HG02759 (cell line): ENCODE results near the gene UBE2E3.
A peak's percentile ranks its signal among the peaks of the same experiment; 100 is the strongest.
"Not testable (repeated sequence)": the region's sequence is repeated elsewhere in the genome, so short reads cannot be mapped to it uniquely, and the experiment has no call there.

Source experiments
- ATAC-seq: cut with Tn5 transposase; IDR thresholded peaks from one replicate; pipeline ENCODE4 v1.9.1; 2021; ENCODE audit warnings: mild to moderate bottlenecking, moderate library complexity; ENCODE audit not compliant: unreplicated experiment

The UBE2E3 gene

DNA sequence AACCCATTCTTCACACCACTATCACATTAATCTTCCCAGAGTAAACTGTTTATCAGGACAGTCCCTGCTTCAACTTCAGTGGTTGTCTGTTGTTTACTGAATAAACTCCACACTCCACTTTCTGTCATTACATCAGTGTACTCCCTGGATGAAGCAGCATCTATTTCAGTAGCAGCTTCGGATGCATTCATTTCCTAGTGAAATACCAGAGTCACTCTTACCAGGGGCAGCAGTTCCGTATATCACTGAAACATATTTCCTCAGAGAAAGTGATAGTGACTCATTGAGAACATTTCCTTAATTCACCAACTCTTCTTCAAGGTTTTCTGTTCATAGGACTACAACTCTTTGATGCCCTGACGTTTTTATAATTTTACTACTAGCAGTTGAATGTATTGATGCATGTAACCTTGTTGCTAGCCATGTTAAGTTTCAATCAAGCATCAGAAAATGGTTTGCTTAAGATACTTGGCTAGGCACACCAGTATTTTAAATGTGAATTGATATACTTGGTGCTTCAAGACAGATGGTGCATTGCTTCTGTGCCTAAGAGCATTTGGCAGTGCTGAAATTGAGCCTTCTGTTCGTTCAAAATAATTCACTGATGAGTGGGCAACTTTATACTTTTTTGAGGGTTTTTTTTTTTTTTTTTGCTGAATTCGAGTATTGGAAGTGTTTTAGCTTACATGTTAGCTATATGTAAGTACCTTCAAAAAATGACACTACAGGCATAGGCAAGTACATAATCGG lies 92.3 kb downstream of the UBE2E3 start:
- ATAC-seq = no peak

GRCh38 chr2:181073896-181074295 lies 93.5 kb downstream of the UBE2E3 start:
- ATAC-seq = no peak

DNA sequence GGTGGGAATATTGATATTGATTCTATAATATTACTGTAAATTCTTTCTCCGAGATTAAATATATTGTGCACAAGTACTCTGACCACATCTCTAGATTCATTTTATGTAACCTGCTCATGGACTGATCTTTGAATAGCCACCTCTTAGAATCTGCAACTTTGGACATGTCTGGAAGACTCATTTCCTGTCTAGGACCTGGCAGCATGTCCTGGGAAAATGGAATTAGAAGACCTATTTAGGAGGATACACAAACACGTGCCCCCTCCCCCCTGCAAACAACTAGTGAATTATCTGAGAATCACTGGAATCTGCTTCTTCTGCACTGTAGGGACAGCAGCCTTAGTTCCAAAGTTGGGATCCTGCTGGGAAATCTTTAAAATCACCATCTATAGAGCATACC lies 94.1 kb downstream of the UBE2E3 start:
- ATAC-seq = no peak

- ATAC-seq = no peak
Measured at GRCh38 chr2:181076658-181077057, 96.3 kb downstream of the UBE2E3 start.

- ATAC-seq = peak; percentile 92
Measured at GRCh38 chr2:181077128-181077709, 96.8 kb downstream of the UBE2E3 start.

- no peak for ATAC-seq
Measured at GRCh38 chr2:181083140-181083539, 102.7 kb downstream of the UBE2E3 start.

- no peak for ATAC-seq
Measured at GRCh38 chr2:181085734-181086133, 105.3 kb downstream of the UBE2E3 start.

GRCh38 chr2:181091920-181092319 lies 111.5 kb downstream of the UBE2E3 start:
- ATAC-seq = not testable (repeated sequence)

- ATAC-seq = no peak
Measured at GRCh38 chr2:181095486-181095885, 115.1 kb downstream of the UBE2E3 start.

DNA sequence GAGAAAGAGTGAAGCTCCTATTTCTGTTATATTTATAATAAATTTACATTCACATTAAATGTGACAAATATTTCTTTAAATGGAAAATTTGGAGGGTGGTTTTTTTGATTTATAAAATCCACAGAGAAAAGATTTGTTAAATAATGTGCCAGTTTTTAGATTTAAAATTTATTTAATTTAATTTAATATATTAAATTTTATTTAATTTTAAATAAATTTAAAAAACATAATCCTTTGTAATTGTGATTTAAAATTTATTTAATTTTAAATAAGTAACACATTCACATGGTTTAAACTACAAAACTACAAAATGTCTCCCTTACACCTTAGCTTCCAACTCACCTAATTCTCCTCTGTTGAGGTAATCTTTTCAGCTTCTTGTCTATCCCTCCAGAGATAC lies 123.3 kb downstream of the UBE2E3 start:
- no peak for ATAC-seq

- no peak for ATAC-seq
Measured at GRCh38 chr2:181104512-181105115, 124.2 kb downstream of the UBE2E3 start.

DNA sequence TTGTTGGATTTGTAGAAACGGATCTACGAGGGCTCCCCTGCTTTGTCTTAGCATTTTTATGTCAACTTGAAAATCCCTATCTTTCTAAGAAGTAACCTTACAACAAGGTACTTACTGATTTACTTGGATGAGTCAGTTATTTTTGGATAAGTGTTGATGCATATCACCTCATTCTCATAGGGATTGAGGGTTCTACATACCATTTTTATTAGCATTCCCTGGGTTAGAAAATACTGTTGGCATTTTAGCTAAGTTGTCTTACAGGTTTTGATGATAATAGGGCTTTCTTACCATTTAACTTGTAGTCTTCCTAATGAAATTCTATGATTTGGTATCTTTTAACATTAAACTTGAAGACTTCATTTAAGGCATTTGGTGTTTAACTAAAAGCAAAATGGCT lies 125.2 kb downstream of the UBE2E3 start:
- no peak for ATAC-seq

DNA sequence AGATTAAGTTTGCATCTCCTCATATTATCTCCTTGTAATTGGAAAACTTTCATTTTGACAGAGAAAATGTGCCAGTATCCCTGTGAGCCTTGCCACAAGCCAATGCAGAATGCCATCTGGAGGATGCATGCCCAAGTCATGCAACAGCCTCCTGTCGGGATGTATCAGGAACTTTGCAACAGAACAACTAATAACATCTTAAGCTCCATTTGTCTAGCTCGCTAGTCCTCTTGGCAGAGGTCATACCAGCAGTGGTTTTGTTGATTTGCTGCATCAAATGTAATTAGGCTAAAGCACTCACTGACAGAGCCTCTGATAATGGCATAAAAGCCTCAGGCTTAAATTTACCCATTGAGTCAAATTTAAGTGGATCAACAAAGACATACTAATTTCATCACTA lies 125.8 kb downstream of the UBE2E3 start:
- ATAC-seq = no peak

GRCh38 chr2:181106789-181107627 lies 126.6 kb downstream of the UBE2E3 start:
- peak; percentile 99 for ATAC-seq

GRCh38 chr2:181107628-181107945 lies 127.2 kb downstream of the UBE2E3 start:
- ATAC-seq = no peak

GRCh38 chr2:181111059-181111458 lies 130.7 kb downstream of the UBE2E3 start:
- ATAC-seq = no peak

GRCh38 chr2:181112916-181113315 lies 132.5 kb downstream of the UBE2E3 start:
- no peak for ATAC-seq
